ENCODE results near the gene PITPNM1.
"Not testable (repeated sequence)": the region's sequence is repeated elsewhere in the genome, so short reads cannot be mapped to it uniquely, and the experiment has no call there.

Gene PITPNM1

DNA sequence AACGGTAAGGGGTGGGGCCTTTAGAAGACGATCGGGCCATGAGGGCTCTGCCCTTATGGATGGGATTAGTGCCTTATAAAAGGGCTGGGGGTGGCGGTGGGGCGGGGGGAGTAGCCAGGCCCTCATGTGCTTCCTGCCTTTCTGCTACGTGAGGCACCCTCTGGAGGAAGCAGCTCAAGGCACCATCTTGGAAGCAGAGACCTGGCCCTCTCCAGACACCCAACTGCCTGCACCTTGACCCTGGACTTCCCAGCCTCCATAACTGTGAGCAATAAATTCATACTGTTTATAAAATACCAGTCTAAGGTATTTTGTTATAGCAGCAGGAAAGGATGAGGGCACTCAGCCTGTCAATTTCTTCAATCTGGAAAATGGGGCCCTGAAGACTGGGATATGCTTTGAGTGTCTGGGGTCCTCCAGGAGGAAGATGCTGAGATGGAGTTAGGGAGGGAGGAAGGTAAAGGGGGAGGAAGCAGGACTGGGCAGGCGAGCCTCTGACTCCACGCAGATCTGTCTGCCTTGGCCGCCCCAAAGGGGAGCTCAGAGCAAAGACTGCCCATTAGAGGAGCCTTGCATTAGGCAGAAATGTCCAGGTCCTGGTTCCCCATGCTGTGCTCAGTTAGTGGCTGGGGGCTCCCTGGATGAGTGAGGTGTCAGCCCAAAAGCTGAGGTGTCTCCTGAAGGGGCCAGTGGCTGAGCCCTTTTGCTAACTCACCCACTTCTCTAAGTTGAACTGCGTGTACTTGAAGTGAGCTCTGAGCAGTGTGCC is 12.8 kb upstream of the PITPNM1 start:
- in situ Hi-C loops (cut with MboI; ENCODE audit: low sequenced_read_pairs): no loop called here
- Histone ChIP-seq H3K4me3 (no peak overlapping the region), H3K4me1 (no peaks in the 10 kb centered on the region), H3K9me3 (no peaks in the 10 kb centered on the region), H3K36me3 (replicated peaks) (no peaks in the 10 kb centered on the region), H3K27me3 (ENCODE audit: low read depth) (peaks cover 5% of the 10 kb centered on the region; the same call in 1 of the 2 replicates)
- DNase-seq (ENCODE audit: low spot score in 2 of 2): no peak

DNA sequence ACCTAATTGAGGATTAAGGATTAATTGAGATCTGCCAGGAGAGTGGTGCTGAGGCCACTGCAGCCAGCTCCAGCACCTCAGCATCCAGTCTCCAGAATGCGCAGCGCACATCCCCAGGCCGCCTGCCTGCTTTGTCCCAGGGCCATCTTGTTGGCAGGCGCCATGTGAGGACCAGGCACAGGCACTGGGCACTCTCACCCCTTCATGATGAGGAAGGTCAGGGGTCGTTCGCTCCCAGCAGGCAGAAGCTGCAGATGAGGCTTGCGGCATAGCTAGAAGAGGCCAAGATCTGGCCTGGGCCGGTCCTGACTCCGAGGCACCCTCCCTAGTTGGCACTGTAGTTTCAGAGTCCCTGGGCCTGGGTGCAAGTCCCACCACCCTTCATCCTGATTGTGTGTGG is 11.6 kb upstream of the PITPNM1 start:
- H3K36me3 ChIP-seq (replicated peaks): no peaks in the 10 kb centered on the region
- DNase-seq (ENCODE audit: low spot score in 2 of 2): no peak
- H3K9me3 ChIP-seq: no peaks in the 10 kb centered on the region
- no peak overlapping the region for H3K4me3 ChIP-seq
- H3K4me1 ChIP-seq: no peaks in the 10 kb centered on the region
- H3K27me3 ChIP-seq (ENCODE audit: low read depth): peaks cover 5% of the 10 kb centered on the region; the same call in 1 of the 2 replicates
- in situ Hi-C loops (cut with MboI; ENCODE audit: low sequenced_read_pairs): no loop called here

DNA sequence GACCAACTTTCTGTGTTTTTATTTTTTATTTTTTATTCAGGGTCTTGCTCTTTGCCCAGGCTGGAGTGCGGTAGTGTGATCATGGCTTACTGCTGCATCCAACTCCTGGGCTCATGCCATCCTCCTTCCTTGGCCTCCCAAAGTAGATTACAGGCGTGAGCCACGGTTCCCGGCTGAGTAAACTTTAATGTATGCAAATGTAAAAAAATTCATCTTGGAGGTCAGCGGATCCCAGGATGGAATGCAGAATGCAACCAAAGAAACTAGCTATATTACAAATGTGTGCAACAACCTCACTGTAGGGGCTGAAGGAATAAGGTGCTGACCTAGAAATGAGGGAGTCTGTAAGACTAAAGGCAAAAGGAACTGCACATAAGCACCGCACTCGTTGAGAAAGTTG is 9.0 kb upstream of the PITPNM1 start:
- Histone ChIP-seq H3K4me1 (peaks cover under 1% of the 10 kb centered on the region; the same call in 1 of the 2 replicates), H3K4me3 (no peak overlapping the region), H3K27me3 (ENCODE audit: low read depth) (peaks cover 9% of the 10 kb centered on the region), H3K9me3 (no peaks in the 10 kb centered on the region), H3K36me3 (replicated peaks) (no peaks in the 10 kb centered on the region)
- in situ Hi-C loops (cut with MboI; ENCODE audit: low sequenced_read_pairs): no loop called here
- DNase-seq (ENCODE audit: low spot score in 2 of 2): no peak

DNA sequence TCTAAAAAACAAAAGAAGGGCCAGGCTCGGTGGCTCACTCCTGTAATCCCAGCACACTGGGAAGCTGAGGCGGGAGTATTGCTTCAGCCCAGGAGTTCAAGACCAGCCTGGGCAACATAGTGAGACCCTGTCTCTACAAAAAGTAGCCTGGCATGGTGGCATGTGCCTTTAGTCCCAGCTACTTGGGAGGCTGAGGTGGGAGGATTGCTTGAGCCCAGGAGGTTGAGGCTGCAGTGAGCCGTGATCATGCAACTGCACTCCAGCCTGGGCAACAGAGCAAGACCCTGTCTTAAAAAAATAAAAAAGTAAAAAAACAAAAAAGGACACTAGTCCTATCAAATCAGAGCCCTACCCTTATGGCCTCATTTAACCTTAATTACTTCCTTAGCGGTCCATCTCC is 6.4 kb upstream of the PITPNM1 start:
- DNase-seq (ENCODE audit: low spot score in 2 of 2); H3K36me3 ChIP-seq (replicated peaks); H3K9me3 ChIP-seq; in situ Hi-C loops (cut with MboI; ENCODE audit: low sequenced_read_pairs); H3K4me3 ChIP-seq; H3K27me3 ChIP-seq (ENCODE audit: low read depth): not testable (repeated sequence)
- peaks cover 17% of the 10 kb centered on the region for H3K4me1 ChIP-seq

DNA sequence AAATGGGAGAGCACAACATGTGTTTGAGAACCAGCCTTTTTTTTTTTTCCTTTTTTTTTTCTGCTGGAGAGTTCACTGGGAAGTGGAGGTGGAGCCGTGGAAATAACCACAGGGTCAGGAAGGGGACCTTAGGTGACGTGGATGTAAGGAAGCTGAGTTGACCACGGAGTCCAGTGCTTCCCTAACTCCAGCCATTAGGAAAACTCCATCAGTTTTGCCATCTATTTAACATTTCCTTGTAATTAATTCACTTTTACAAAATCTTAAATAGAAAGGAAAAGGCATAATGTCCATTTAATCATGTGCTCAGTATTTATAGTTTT is 4.8 kb upstream of the PITPNM1 start:
- H3K27me3 ChIP-seq (ENCODE audit: low read depth): peaks cover 9% of the 10 kb centered on the region
- H3K4me1 ChIP-seq: peaks cover 30% of the 10 kb centered on the region

DNA sequence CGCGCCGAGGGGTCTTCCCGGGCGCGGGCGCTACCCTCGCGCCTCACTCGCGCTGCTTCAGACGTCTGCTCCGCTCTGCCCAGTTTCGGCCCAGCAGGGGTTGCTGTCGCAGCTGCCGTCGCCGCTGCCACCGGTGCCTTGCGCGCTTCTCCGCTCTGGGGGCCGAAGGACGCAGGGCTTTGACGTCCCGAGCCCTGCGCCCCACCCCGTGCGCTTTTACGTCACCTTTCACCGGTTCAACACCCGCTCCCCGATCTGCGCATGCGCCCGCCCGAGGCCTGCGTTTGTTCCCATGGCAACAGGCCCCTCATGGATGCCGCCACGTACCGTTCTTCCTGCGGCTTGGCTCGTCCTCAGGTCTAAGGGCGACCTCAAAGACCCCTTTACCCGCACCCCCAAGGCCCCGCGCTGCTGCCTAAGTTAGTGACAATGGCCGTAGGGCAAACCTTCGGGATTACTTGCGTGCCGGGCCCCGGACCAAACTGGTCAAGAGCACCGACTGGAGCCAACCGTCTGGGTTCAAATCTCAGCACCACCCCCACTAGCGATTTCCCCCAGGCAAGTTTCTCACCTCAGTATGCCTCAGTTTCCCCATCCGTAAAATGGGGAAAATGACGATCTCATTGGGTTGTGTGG is 3.4 kb upstream of the PITPNM1 start:
- Histone ChIP-seq H3K27me3 (ENCODE audit: low read depth) (peaks cover 6% of the 10 kb centered on the region), H3K4me1 (peaks cover 34% of the 10 kb centered on the region)
- DNase-seq (ENCODE audit: low spot score in 2 of 2): peak; percentile 94 to 99

More for the DNA sequence above, 4.8 kb upstream of the PITPNM1 start:
- in situ Hi-C loops (cut with MboI; ENCODE audit: low sequenced_read_pairs): no loop called here
- H3K4me3 ChIP-seq: no peak overlapping the region
- no peak for DNase-seq (ENCODE audit: low spot score in 2 of 2)
- H3K9me3 ChIP-seq: no peaks in the 10 kb centered on the region
- H3K36me3 ChIP-seq (replicated peaks): peaks cover 16% of the 10 kb centered on the region

DNA sequence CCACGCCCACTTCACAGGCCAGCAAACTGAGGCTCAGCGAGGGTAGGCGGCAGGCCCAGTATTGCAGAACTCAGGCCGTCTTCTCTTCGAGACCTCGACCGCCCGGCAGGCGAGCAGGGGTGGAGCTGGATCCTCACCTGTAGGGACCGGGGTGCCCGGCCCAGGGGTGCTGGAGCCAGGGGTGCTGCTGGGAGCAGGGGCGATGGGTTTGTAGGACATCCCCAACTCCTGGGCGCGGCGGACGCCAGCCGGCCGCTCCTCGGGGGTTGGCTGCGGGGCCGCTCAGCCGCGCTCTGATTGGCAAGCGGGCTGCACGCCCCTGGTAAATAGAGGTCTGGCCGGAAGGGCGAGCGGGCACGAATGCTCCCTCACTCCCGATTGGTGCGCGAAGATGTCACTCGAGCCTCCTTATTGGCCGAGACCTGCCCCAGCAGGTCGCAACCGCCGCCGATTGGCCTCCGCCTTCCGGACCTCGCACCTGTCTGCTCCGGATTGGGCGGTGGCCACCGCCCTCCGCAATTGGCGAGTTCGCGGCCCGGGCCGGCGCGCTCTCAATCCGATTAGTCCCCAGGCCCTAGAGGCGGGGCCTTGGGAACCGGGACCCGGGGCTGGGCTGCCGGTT is 2.8 kb upstream of the PITPNM1 start, which contains the start of gene CDK2AP2:
TSS of gene CDK2AP2 (minus strand) at position 299 of the 622 bp plus-strand sequence. CDS start at position 219, 80 bp downstream.
- peak within 1 kb of the TSS; percentile 99 for H3K4me3 ChIP-seq
- in situ Hi-C loops (cut with MboI; ENCODE audit: low sequenced_read_pairs): no loop called here
- DNase-seq (ENCODE audit: low spot score in 2 of 2): peak; percentile 97 to 100
- peaks cover 16% of the 10 kb centered on the region for H3K36me3 ChIP-seq (replicated peaks)
- H3K4me1 ChIP-seq: peaks cover 35% of the 10 kb centered on the region
- no peaks in the 10 kb centered on the region for H3K9me3 ChIP-seq
- peaks cover 4% of the 10 kb centered on the region; the same call in 1 of the 2 replicates for H3K27me3 ChIP-seq (ENCODE audit: low read depth)

More for the DNA sequence above, 3.4 kb upstream of the PITPNM1 start:
- in situ Hi-C loops (cut with MboI; ENCODE audit: low sequenced_read_pairs): no loop called here
- Histone ChIP-seq H3K36me3 (replicated peaks) (peaks cover 16% of the 10 kb centered on the region), H3K9me3 (no peaks in the 10 kb centered on the region), H3K4me3 (peak overlapping the region; percentile 99)

DNA sequence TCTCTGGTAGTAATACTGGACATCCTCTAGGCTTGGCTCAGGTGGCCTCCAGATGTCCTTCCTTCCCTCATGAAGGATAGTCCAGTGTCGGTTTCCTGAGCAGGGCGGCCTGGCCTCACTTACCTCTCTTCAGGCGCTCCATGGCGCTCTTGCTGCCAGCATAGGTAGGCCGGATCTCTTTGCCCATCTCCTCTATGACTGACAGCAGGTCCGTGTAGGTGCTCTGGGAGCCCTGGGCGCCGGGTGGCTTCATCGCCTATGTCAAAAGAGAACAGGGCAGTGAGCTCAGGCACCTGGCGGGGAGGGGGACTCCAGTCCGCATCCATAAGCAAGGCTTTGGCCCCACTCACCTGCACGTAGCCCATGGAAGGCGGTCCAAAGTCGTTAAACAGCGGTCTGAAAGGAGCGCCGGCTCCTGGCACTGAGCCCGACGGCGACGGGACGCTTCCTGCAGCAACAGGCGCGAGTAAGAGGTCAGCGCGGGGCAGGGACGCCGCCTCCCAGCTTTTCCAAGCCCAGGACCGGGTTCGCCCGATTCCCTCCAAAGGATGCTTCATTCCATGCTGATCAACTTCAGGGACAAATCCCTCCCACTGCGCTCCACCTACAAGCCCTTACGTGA is 2.2 kb upstream of the PITPNM1 start:
- H3K27me3 ChIP-seq (ENCODE audit: low read depth): peaks cover 4% of the 10 kb centered on the region; the same call in 1 of the 2 replicates
- H3K4me1 ChIP-seq: peaks cover 35% of the 10 kb centered on the region
- in situ Hi-C loops (cut with MboI; ENCODE audit: low sequenced_read_pairs): no loop called here
- peaks cover 16% of the 10 kb centered on the region for H3K36me3 ChIP-seq (replicated peaks)
- peak; percentile 60 to 81 for DNase-seq (ENCODE audit: low spot score in 2 of 2)
- H3K9me3 ChIP-seq: no peaks in the 10 kb centered on the region
- H3K4me3 ChIP-seq: peak overlapping the region; percentile 99

DNA sequence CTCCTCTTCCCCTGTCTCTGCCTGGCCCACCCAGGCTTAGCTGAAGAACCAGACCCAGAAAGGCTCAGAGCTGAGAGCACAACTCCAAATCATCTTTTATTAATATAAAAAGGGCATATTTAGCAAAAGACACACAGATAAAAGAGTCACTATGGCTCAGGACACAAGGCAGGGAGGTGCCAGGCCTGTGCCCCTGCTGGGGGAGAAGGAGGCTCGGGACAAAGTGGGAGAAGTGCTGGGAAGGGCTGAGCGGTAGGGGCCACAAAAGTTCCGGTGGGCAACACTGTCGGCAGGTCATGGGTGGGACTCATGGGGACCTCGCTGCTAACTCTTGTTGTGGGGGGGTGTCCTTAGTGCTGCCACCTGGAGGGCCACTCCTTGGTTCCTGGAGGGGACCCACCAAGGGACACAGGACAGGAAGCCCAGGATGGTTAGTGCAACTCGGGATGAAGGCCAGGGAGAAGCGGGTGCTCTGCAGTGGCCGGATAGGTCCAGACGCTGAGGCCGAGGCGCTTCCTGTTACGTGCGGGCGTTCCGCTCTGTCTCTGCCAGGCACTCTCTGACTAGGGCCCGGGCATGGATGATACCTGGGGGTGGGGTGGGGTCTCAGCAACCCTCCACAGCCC is 1.4 kb upstream of the PITPNM1 start:
- in situ Hi-C loops (cut with MboI; ENCODE audit: low sequenced_read_pairs): no loop called here
- peak in 1 of 2 experiments; percentile 8 for DNase-seq (ENCODE audit: low spot score in 2 of 2)
- no peak overlapping the region; the same call in 1 of the 2 replicates for H3K4me3 ChIP-seq
- no peaks in the 10 kb centered on the region for H3K9me3 ChIP-seq
- H3K27me3 ChIP-seq (ENCODE audit: low read depth): peaks cover 4% of the 10 kb centered on the region; the same call in 1 of the 2 replicates
- peaks cover 35% of the 10 kb centered on the region for H3K4me1 ChIP-seq
- H3K36me3 ChIP-seq (replicated peaks): peaks cover 23% of the 10 kb centered on the region

DNA sequence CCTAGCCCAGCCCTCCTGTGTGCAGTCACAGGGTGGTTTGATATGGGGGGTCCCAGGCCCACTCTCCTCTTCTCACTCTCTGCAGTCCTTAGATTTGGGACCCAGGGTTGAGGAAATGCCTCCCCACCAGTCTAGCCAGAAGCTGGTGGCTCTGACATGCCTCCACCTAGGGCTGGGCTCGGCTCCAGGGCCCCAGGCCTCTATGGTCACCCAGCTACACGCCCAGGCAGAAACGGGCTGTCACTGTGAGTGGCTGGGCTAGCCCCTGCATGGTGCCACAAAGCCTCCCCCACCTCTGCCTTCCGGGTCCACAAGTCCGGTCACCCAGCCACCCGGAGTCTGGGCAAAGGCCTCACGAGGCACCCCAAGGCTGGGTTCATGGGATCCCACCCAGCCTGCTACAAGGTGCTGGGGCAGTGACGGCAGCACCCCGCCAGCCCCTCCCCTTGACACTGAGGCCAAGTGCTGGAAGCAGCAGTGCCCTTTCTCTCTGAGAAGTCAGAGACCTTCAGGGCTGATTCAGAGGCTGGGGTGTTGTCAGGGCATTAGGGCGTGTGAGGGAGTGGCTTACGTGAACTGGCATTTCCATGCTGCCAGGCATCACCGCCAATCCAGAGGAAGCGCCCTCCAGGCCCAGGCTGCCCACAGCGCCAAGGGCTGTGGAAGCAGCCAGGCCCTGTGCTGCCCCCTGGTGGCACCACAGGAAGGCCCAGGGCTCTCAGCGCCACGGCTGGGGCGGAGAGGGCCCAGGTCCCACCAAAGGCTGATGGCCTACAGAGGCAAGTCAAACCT is 638 bp upstream of the PITPNM1 start:
- in situ Hi-C loops (cut with MboI; ENCODE audit: low sequenced_read_pairs): no loop called here
- H3K36me3 ChIP-seq (replicated peaks): peaks cover 25% of the 10 kb centered on the region
- DNase-seq (ENCODE audit: low spot score in 2 of 2): peak; percentile 52 to 89
- H3K4me3 ChIP-seq: peak overlapping the region; percentile 68
- peaks cover 35% of the 10 kb centered on the region for H3K4me1 ChIP-seq
- H3K27me3 ChIP-seq (ENCODE audit: low read depth): peaks cover 4% of the 10 kb centered on the region; the same call in 1 of the 2 replicates
- no peaks in the 10 kb centered on the region for H3K9me3 ChIP-seq

DNA sequence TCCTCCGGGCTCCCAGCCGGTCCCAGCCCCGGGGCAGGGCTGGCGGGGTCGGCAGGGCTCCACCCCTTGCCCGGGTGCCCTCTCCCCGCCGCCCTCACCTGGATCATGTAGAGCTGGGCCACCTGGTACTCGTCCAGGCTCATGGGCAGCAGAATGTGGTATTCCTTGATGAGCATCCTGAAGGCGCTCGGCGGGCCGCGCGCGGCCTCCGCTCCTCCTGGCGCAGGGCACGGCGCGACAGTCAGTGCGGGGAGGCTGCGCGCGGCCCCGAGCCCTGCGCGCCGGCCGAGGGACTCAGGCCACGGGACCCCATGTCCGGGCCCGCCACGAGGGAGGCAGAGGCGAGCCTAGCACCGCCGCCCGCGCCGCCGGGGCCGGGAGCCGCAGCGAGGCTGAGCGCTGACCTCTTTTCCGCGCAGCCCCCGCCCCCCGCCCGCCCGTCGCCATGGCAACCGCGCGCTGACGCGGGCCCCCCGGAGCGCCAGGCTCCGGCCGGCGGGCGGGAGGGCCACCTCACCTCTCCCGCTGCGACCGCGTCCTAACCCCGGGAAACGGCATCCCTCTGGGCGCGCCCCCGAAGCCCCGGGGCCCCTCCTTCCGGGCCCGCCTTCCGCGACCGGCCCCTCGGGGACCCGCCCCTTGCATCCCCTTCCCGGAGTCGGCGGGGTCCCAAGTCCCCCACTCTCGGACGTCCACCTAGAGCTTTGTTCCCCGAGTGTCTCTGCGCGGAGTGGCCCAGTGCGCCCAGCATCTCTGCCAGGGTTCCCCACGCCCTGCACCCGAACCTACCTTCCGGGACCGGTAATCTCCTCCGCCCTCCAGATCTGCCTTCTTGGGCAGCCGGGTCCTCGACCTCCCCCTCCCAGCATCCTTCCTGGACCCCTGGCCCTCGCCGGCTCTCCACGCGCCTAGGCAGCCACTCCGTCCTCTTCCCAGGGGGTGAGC is 886 bp downstream of the PITPNM1 start:
- Histone ChIP-seq H3K27me3 (ENCODE audit: low read depth) (no peaks in the 10 kb centered on the region), H3K4me3 (peak overlapping the region; percentile 68), H3K4me1 (peaks cover 35% of the 10 kb centered on the region), H3K36me3 (replicated peaks) (peaks cover 29% of the 10 kb centered on the region), H3K9me3 (no peaks in the 10 kb centered on the region)
- in situ Hi-C loops (cut with MboI; ENCODE audit: low sequenced_read_pairs): no loop called here
- peak in 1 of 2 experiments; percentile 66 for DNase-seq (ENCODE audit: low spot score in 2 of 2)

All from HAP-1 (cell line).